ENCODE measurements around the gene DYNC1I1. TPM values are rescaled to one million over a fixed set of nuclear protein-coding genes. Genes with fewer than 3 reads are reported as not detected.

DYNC1I1 gene
- total and polyA plus RNA-seq, 2 experiments from 2014 or later = 20.6 to 24.4 TPM

GRCh38 chr7:96118449-96119001 is 346.2 kb downstream of the DYNC1I1 start:
- Histone ChIP-seq H3K27me3 (no peaks in the 10 kb centered on the region), H3K9me3 (ENCODE audit: low read depth) (no peaks in the 10 kb centered on the region), H3K4me1 (ENCODE audit: low read depth) (no peaks in the 10 kb centered on the region), H3K4me3 (no peak overlapping the region), H3K36me3 (peaks cover 5% of the 10 kb centered on the region), H3K27ac (peak overlapping the region; percentile 6)
- TF ChIP-seq CTCF (IDR thresholded peaks at IDR 0.05; ENCODE audit: low read depth, low read length) = no peak
- peak; percentile 9 to 27 for DNase-seq (ENCODE audit: low read depth in 1 of 2, low spot score in 1 of 2)

- H3K36me3 ChIP-seq = peaks cover 5% of the 10 kb centered on the region
- H3K27me3 ChIP-seq = no peaks in the 10 kb centered on the region
- TF ChIP-seq CTCF (IDR thresholded peaks at IDR 0.05; ENCODE audit: low read depth, low read length) = no peak
- H3K4me1 ChIP-seq (ENCODE audit: low read depth) = no peaks in the 10 kb centered on the region
- H3K27ac ChIP-seq = no peak overlapping the region
- H3K4me3 ChIP-seq = no peak overlapping the region
- DNase-seq (ENCODE audit: low read depth in 1 of 2, low spot score in 1 of 2) = no peak
- H3K9me3 ChIP-seq (ENCODE audit: low read depth) = no peaks in the 10 kb centered on the region
These were observed 348.3 kb downstream of the DYNC1I1 start for GRCh38 chr7:96120445-96121225.

GRCh38 chr7:96121752-96122151 is 349.4 kb downstream of the DYNC1I1 start:
- Histone ChIP-seq H3K27ac (no peak overlapping the region), H3K4me1 (ENCODE audit: low read depth) (no peaks in the 10 kb centered on the region), H3K9me3 (ENCODE audit: low read depth) (no peaks in the 10 kb centered on the region), H3K27me3 (no peaks in the 10 kb centered on the region), H3K36me3 (peaks cover 5% of the 10 kb centered on the region), H3K4me3 (no peak overlapping the region)
- TF ChIP-seq CTCF (IDR thresholded peaks at IDR 0.05; ENCODE audit: low read depth, low read length) = no peak
- DNase-seq (ENCODE audit: low read depth in 1 of 2, low spot score in 1 of 2) = no peak

- TF ChIP-seq CTCF (IDR thresholded peaks at IDR 0.05; ENCODE audit: low read depth, low read length) = no peak
- DNase-seq (ENCODE audit: low read depth in 1 of 2, low spot score in 1 of 2) = no peak
- Histone ChIP-seq H3K4me1 (ENCODE audit: low read depth) (no peaks in the 10 kb centered on the region), H3K27me3 (no peaks in the 10 kb centered on the region), H3K4me3 (no peak overlapping the region), H3K9me3 (ENCODE audit: low read depth) (no peaks in the 10 kb centered on the region), H3K27ac (no peak overlapping the region), H3K36me3 (peaks cover 5% of the 10 kb centered on the region)
These were observed 350.4 kb downstream of the DYNC1I1 start for GRCh38 chr7:96122746-96123145.

DNA sequence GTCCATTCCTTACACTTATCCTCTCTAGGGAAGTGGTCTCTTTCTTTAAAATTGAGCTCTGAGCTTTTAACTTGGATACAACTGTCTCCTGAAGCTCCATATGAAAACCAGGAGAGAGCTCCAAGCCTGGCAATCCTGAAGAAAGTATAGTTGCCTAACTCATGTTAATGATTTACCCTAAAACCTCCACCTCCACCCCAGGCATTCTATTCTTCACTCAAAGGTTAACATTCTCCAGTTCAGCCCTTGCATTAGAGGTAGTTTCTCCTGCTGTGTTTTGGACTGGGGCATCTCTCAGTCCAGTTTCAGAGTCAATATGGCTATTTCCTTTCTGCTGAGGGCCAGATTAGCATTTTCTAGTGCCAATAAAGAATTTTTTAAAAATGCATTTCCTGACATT is 354.0 kb downstream of the DYNC1I1 start:
- Histone ChIP-seq H3K4me1 (ENCODE audit: low read depth) (no peaks in the 10 kb centered on the region), H3K27me3 (no peaks in the 10 kb centered on the region), H3K9me3 (ENCODE audit: low read depth) (no peaks in the 10 kb centered on the region), H3K27ac (no peak overlapping the region), H3K36me3 (peaks cover 10% of the 10 kb centered on the region), H3K4me3 (no peak overlapping the region)
- no peak for DNase-seq (ENCODE audit: low read depth in 1 of 2, low spot score in 1 of 2)
- TF ChIP-seq CTCF (IDR thresholded peaks at IDR 0.05; ENCODE audit: low read depth, low read length) = no peak
